PC-9 (cell line): Measurements from ENCODE around the gene PPM1H.

Experiments used
- EZH2 ChIP-seq: fragments of 200-600 bp; sonication (generic); IDR thresholded peaks from 2 replicates; pipeline ENCODE4 v1.8.0; 2017; ENCODE audit warnings: antibody characterized with exemption, low read depth
- TF ChIP-seq, protein P1 (sequence below): fragments of 200-600 bp; sonication (generic); conservative IDR thresholded peaks from 2 replicates; pipeline ENCODE4 v1.6.1; 2017; ENCODE audit warnings: mixed run types, antibody characterized with exemption, mild to moderate bottlenecking, moderate library complexity

DNA sequence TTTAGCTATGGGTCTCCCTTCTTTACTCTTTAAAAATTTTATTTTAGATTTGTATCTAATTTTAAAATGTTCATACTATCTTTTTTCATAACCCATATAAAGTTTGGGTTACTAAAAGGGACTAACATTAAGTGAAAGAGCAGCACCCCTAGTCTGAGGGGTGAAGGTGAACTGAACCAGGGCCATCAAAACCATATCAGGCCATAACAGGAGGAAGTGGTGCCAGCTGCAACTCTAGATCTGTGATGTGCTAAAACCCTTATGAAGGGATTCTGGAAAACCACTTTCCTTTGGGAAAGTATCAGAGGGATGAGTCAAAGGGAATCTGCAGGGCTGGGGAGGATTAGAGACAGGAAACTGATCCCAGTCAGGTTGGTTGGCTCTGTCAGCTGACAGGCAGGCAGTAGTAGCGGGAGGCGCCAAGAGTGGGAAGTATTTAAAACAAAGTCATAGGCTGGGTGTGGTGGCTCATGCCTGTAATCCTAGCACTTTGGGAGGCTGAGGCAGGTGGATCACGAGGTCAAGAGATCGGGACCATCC, 162.5 kb downstream of the PPM1H start:
- TF ChIP-seq, protein P1, sequence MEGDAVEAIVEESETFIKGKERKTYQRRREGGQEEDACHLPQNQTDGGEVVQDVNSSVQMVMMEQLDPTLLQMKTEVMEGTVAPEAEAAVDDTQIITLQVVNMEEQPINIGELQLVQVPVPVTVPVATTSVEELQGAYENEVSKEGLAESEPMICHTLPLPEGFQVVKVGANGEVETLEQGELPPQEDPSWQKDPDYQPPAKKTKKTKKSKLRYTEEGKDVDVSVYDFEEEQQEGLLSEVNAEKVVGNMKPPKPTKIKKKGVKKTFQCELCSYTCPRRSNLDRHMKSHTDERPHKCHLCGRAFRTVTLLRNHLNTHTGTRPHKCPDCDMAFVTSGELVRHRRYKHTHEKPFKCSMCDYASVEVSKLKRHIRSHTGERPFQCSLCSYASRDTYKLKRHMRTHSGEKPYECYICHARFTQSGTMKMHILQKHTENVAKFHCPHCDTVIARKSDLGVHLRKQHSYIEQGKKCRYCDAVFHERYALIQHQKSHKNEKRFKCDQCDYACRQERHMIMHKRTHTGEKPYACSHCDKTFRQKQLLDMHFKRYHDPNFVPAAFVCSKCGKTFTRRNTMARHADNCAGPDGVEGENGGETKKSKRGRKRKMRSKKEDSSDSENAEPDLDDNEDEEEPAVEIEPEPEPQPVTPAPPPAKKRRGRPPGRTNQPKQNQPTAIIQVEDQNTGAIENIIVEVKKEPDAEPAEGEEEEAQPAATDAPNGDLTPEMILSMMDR: no peak
- no peak for TF ChIP-seq EZH2
